Activated B cell treated with CpG ODN at 0.5 μM for 24 hours (primary cell): Measurements from ENCODE around the gene GPN2. TPM values are rescaled to one million over a fixed set of nuclear protein-coding genes. Genes with fewer than 3 reads are reported as not detected.

Source experiments
- ATAC-seq: fragments of 200-7000 bp; cut with Tn5 transposase; one replicate; pipeline ENCODE4 v1.10.0; 2021; ENCODE audit warnings: low read depth, mild to moderate bottlenecking, moderate library complexity
- CTCF ChIA-PET: fragments of 350-600 bp; sonication (Branson Sonifier 250); formaldehyde crosslinking; loops from one replicate; lab custom pipeline; 2021; ENCODE audit warnings: antibody characterized with exemption; lab: Charles Lee
- POLR2A ChIA-PET: fragments of 350-600 bp; sonication (Branson Sonifier 250); formaldehyde crosslinking; loops from one replicate; lab custom pipeline; 2021; ENCODE audit warnings: antibody characterized with exemption; lab: Charles Lee
- DNase-seq: peaks from one replicate; pipeline ENCODE4 v3.0.0; 2022
- H3K27ac Mint-ChIP-seq: one replicate; pipeline ENCODE4 v1.8.0; 2020; ENCODE audit warnings: mixed read lengths
- H3K27me3 Mint-ChIP-seq: one replicate; pipeline ENCODE4 v1.8.0; 2021; ENCODE audit warnings: mixed read lengths
- H3K36me3 Mint-ChIP-seq: one replicate; pipeline ENCODE4 v1.8.0; 2021; ENCODE audit warnings: low read depth, mixed read lengths
- H3K4me1 Mint-ChIP-seq: one replicate; pipeline ENCODE4 v1.8.0; 2021; ENCODE audit warnings: mixed read lengths
- H3K4me3 Mint-ChIP-seq: one replicate; pipeline ENCODE4 v1.8.0; 2020; ENCODE audit warnings: mild to moderate bottlenecking, mixed read lengths
- H3K9me3 Mint-ChIP-seq: one replicate; pipeline ENCODE4 v1.8.0; 2020; ENCODE audit warnings: mixed read lengths
- intact Hi-C: fragments of 100-400 bp; cut with micrococcal nuclease; formaldehyde crosslinking; loops from one replicate; pipeline ENCODE4 v1.15.1; 2024
- total RNA-seq: library from RNA; stranded (reverse); gene quantifications from 2 replicates; pipeline ENCODE4 v1.2.3, GENCODE V29; 2022
- TF ChIP-seq, protein P1 (sequence below): fragments of 200-600 bp; IDR thresholded peaks from one replicate; pipeline ENCODE4 v1.8.0; 2022; ENCODE audit warnings: antibody characterized with exemption, mild to moderate bottlenecking

GPN2 gene
- total RNA-seq, 1 donor from 2014 or later = 48.6 TPM

DNA sequence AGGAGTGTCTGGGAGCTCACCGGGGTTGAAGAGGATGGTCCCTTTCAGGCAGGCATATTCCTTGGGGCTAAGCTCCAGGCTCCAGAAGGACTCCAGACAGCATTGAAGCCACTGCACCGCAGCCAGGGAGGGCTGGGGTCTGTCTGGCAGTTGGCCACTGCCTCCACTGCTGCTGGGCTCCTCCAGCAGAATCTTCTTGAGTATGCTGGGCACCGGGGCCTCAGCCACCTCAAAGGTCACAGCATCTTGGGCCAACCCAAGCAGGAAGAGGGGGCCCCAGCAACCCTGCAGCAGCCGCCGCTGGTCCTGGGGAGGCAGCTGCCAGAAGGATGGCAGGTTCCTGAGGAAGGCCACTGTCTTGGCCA, 23.3 kb upstream of the GPN2 start:
- Mint-ChIP-seq H3K9me3 (no peaks in the 10 kb centered on the region), H3K4me3 (no peak overlapping the region), H3K27me3 (no peaks in the 10 kb centered on the region), H3K27ac (no peak overlapping the region), H3K4me1 (no peaks in the 10 kb centered on the region), H3K36me3 (no peaks in the 10 kb centered on the region)
- DNase-seq (no peak), ATAC-seq (no peak)
- ChIA-PET POLR2A (interaction anchor here (1.3 kb wide), 1 partner anchor 14 kb away, joined by 4 read pairs; no protein-coding TSS in a partner anchor), CTCF (no interaction called here)
- TF ChIP-seq, protein P1, sequence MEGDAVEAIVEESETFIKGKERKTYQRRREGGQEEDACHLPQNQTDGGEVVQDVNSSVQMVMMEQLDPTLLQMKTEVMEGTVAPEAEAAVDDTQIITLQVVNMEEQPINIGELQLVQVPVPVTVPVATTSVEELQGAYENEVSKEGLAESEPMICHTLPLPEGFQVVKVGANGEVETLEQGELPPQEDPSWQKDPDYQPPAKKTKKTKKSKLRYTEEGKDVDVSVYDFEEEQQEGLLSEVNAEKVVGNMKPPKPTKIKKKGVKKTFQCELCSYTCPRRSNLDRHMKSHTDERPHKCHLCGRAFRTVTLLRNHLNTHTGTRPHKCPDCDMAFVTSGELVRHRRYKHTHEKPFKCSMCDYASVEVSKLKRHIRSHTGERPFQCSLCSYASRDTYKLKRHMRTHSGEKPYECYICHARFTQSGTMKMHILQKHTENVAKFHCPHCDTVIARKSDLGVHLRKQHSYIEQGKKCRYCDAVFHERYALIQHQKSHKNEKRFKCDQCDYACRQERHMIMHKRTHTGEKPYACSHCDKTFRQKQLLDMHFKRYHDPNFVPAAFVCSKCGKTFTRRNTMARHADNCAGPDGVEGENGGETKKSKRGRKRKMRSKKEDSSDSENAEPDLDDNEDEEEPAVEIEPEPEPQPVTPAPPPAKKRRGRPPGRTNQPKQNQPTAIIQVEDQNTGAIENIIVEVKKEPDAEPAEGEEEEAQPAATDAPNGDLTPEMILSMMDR = no peak
- intact Hi-C loops = no loop called here

- H3K9me3 Mint-ChIP-seq = no peaks in the 10 kb centered on the region
- intact Hi-C loops = no loop called here
- TF ChIP-seq, protein P1 = no peak
- no peaks in the 10 kb centered on the region for H3K36me3 Mint-ChIP-seq
- H3K4me3 Mint-ChIP-seq = no peak overlapping the region
- H3K27ac Mint-ChIP-seq = no peak overlapping the region
- H3K27me3 Mint-ChIP-seq = no peaks in the 10 kb centered on the region
- CTCF ChIA-PET = no interaction called here
- H3K4me1 Mint-ChIP-seq = no peaks in the 10 kb centered on the region
- no peak for DNase-seq
- no peak for ATAC-seq
- POLR2A ChIA-PET = interaction anchor here (1.3 kb wide), 1 partner anchor 12 kb away, joined by 4 read pairs; no protein-coding TSS in a partner anchor
Observed at GRCh38 chr1:26912147-26912490, 22.0 kb upstream of the GPN2 start.

DNA sequence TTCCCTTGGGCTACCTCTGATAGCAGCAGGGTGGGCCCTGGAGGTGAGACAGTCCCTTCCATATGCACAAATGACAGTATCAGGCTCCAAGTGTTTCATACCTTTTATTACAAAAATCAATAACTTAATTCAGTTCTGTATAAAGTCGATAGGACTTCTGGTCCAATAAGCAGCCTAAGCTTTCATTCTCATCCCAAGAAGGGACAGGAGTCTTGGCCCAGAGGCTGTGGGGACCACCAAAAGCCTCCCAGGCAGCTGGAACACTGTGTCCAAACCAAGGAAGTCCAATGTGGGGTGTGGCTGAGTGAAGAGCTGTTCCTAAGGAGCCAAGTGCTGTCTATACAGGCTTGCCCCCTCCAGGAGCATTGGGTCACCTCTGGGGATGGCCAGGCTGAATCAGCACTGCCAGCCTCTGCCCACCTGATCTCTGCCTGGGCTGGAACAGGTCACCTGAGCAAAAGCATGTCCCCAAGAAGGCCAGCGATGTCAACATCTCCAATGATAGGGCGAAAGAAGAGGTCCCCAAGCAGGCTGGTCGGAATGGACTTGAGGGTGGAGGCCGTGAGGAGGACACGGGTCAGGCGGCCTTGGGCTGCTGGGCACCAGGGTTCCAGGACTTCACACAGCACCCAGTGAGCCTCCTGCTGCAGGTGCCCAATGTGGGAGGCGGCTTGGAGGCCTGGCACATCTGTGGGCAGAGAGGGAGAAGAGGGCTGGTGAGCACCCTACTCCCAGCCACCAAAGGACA, 21.5 kb upstream of the GPN2 start:
- no peak overlapping the region for H3K4me3 Mint-ChIP-seq
- intact Hi-C loops = no loop called here
- H3K36me3 Mint-ChIP-seq = no peaks in the 10 kb centered on the region
- no peaks in the 10 kb centered on the region for H3K9me3 Mint-ChIP-seq
- DNase-seq = no peak
- no peaks in the 10 kb centered on the region for H3K4me1 Mint-ChIP-seq
- no peak overlapping the region for H3K27ac Mint-ChIP-seq
- ChIA-PET POLR2A (no interaction called here), CTCF (no interaction called here)
- no peaks in the 10 kb centered on the region for H3K27me3 Mint-ChIP-seq
- ATAC-seq = no peak
- TF ChIP-seq, protein P1 = no peak

- DNase-seq = no peak
- intact Hi-C loops = no loop called here
- no peak overlapping the region for H3K27ac Mint-ChIP-seq
Observed at GRCh38 chr1:26910343-26911160, 20.5 kb upstream of the GPN2 start.

More at GRCh38 chr1:26910343-26911160, 20.5 kb upstream of the GPN2 start:
- Mint-ChIP-seq H3K4me1 (no peaks in the 10 kb centered on the region), H3K9me3 (no peaks in the 10 kb centered on the region), H3K4me3 (no peak overlapping the region), H3K27me3 (no peaks in the 10 kb centered on the region), H3K36me3 (no peaks in the 10 kb centered on the region)
- ChIA-PET CTCF (no interaction called here), POLR2A (interaction anchor here (0.6 kb wide), 1 partner anchor 1692 kb away, joined by 3 read pairs; no protein-coding TSS in a partner anchor)
- TF ChIP-seq, protein P1 = no peak
- ATAC-seq = no peak
